Ectodermal cell (in vitro differentiated cells): ENCODE results near the gene CTNNA3.

Experiments used
- H3K27ac ChIP-seq: 2 replicates; pipeline ENCODE4 v1.7.0; 2013; ENCODE audit warnings: mild to moderate bottlenecking, low read depth, low read length; ENCODE audit not compliant: insufficient read depth, poor library complexity, severe bottlenecking
- H3K27me3 ChIP-seq: 2 replicates; pipeline ENCODE4 v1.7.0; 2013; ENCODE audit warnings: mild to moderate bottlenecking, low read length; ENCODE audit not compliant: insufficient read depth, control insufficient read depth, poor library complexity, severe bottlenecking
- H3K36me3 ChIP-seq: one replicate; pipeline ENCODE4 v1.7.0; 2013; ENCODE audit warnings: low read length; ENCODE audit not compliant: control insufficient read depth, insufficient read depth
- H3K4me1 ChIP-seq: one replicate; pipeline ENCODE4 v1.7.0; 2013; ENCODE audit warnings: low read length; ENCODE audit not compliant: control insufficient read depth, insufficient read depth
- H3K4me3 ChIP-seq: 2 replicates; pipeline ENCODE4 v1.7.0; 2013; ENCODE audit warnings: low read depth, low read length, control low read depth; ENCODE audit not compliant: insufficient read depth
- H3K9me3 ChIP-seq: 2 replicates; pipeline ENCODE4 v1.7.0; 2013; ENCODE audit warnings: mild to moderate bottlenecking, low read length, moderate library complexity; ENCODE audit not compliant: control insufficient read depth
- WGBS, 2 experiments: methylation state at CpG; one replicate each; pipeline ENCODE4 v1.1.7; 2013; ENCODE audit warnings: missing lambda C conversion rate in 2 of 2; 5-methylcytosine and 5-hydroxymethylcytosine counted together

CTNNA3 gene

DNA sequence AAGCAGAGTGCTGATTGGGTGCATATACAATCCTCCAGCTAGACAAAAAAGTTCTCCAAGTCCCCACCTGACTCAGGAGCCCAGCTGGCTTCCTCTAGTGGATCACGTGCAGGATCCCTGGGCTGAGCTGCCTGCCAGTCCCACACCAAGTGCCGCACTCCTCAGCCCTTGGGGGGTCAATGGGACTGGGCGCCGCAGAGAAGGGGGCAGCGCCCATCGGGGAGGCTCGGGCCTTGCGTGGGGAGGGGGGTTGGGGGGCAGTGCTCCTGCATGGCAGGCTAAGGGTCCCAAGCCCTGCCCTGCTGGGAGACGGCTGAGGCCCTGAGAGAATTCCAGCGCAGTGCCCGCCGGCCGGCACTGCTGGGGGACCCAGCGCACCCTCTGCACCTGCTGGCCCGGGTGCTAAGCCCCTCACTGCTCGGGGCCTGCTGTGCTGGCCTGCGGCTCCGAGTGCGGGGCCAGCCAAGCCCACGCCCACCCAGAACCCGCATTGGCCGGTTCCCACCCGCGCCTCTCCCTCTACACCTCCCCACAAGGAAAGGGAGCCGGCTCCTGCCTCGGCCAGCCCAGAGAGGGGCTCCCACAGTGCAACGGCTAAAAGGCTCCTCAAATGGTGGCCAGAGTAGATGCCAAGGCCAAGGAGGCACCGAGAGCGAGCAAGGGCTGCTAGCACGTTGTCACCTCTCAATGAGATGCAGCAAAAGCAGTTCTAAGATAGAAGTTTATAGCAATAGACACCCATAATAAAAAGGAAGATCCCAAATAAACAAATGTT is 1044.5 kb downstream of the CTNNA3 start:
- WGBS, 2 experiments = 96 to 97% methylated on average over 30 of the region's 30 CpGs
- H3K4me1 ChIP-seq = no peaks in the 10 kb centered on the region
- no peaks in the 10 kb centered on the region for H3K27me3 ChIP-seq
- H3K36me3 ChIP-seq = no peaks in the 10 kb centered on the region
- H3K4me3 ChIP-seq = no peak overlapping the region
- H3K27ac ChIP-seq = no peak overlapping the region
- peaks cover 3% of the 10 kb centered on the region for H3K9me3 ChIP-seq

DNA sequence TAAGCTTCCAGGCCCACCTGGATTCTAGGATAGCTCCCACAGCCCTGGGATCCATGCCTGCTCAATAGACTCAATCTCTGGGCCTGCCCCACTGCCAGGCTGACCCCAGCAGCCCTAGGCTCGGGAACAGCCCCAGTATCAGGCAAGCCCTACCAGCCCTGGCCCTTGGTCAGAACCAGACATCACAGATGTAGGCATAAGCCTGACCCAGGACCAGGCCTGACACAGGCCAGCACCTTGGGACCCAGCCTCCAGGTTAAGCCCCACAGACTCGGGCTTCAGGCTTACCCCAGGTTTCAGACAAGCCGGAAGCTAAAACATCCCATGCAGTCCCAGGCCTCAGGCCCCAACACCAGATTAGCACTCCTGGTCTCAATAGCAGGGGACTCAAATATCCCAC is 1046.4 kb downstream of the CTNNA3 start:
- no peaks in the 10 kb centered on the region for H3K36me3 ChIP-seq
- H3K27me3 ChIP-seq = no peaks in the 10 kb centered on the region
- WGBS, 2 experiments = 85 to 94% methylated on average over 3 of the region's 3 CpGs
- H3K4me1 ChIP-seq = no peaks in the 10 kb centered on the region
- no peak overlapping the region for H3K27ac ChIP-seq
- H3K9me3 ChIP-seq = peaks cover 3% of the 10 kb centered on the region
- H3K4me3 ChIP-seq = no peak overlapping the region

DNA sequence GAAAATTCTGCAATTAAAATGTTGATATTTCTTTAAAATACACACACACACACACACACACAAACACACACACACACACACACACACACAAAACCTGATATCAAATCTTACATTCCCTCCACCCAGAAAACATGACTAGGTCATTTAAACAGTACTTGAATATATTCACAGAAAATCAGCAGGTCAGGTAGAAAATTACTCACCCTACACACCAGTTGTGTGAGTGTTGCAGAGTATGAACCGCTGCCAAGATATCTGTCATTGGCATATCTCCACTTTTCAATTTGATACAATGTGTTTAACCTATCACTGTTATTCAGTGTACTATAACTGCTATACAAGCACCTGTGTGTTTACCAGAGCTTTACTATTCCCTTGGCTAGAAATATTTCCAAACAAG is 1053.8 kb downstream of the CTNNA3 start:
- H3K27ac ChIP-seq = no peak overlapping the region
- no peaks in the 10 kb centered on the region for H3K36me3 ChIP-seq
- no peaks in the 10 kb centered on the region for H3K27me3 ChIP-seq
- 83 to 92% methylated on average over 1 of the region's 1 CpG for WGBS, 2 experiments
- H3K4me3 ChIP-seq = no peak overlapping the region
- H3K9me3 ChIP-seq = no peaks in the 10 kb centered on the region
- no peaks in the 10 kb centered on the region for H3K4me1 ChIP-seq

DNA sequence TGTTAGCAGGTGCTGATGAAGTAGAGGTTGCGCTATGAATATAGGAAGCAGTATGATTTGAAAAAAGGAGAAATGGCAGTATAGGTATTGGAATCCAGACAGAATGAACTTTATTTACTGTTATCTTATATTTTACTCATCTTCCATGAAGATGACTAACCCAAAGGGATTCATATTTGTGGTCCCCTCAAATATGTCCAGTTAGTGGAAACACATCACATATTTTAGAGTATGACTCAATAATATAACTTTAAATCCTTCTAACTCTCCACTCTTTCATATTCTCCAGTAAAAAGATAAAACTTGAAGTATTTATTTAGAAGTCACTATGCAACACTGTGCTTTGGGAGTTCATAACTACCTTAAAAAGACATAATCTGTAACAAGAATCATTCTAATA is 1056.6 kb downstream of the CTNNA3 start:
- no peaks in the 10 kb centered on the region for H3K4me1 ChIP-seq
- no peaks in the 10 kb centered on the region for H3K27me3 ChIP-seq
- no peak overlapping the region for H3K27ac ChIP-seq
- WGBS, 2 experiments = 90 to 100% methylated on average over 1 of the region's 1 CpG
- no peaks in the 10 kb centered on the region for H3K36me3 ChIP-seq
- H3K9me3 ChIP-seq = no peaks in the 10 kb centered on the region
- H3K4me3 ChIP-seq = no peak overlapping the region

DNA sequence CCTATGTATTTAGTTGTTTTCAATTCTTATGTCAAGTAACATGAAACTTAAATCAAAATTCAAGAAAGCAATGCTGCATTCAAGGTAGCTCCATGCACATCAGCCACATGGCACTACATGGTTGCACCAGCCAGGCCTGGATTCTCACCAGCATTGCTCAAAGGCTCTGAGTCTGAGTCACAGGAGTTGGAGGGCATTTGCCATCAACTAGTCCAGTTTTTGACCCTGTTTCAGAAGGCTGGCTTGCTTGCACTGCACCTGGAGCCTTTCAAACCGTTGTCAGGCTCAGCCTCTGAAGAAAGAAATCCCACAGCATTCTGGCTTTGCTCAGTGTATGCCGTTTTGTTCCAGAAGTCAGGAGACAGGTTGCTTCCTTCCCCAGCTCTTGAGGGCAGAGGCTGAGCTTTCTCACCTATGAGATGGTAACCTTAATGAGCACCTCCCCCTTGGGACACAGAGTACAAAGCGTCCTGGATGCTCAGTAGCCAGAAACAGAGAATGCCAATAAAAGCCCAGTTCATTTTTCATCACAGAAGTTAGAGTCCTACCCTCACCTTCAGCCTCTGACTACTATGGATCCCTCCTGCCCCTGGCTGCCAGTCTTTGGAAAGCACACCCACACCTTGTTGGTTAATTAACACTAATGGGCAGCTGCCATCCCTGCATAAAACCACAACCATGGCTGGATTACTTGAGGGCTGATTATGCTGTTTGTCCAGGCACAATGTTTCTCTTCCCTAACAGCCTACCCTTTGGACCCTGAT is 1058.5 kb downstream of the CTNNA3 start:
- Histone ChIP-seq H3K27me3 (no peaks in the 10 kb centered on the region), H3K4me1 (no peaks in the 10 kb centered on the region), H3K27ac (no peak overlapping the region), H3K4me3 (no peak overlapping the region), H3K9me3 (no peaks in the 10 kb centered on the region), H3K36me3 (no peaks in the 10 kb centered on the region)
- 87 to 88% methylated on average over 3 of the region's 3 CpGs for WGBS, 2 experiments

DNA sequence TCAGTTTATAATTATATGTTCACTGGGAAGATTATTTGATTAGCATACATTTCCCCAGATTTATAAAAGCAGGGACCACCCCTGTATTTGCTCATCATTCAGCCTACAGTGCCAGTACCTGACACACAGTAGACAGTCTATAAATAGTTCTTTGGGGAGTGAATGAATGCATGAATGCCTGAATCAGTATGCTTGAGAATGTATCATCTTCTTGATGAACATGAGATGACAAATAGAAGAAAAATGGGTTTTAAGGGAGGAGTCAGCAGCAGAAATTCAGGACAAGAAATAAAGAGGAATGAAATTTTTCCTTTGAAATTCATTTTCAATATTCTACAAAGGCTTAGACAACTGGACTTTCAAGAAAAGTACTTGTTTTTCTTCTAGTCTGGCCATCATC is 1066.0 kb downstream of the CTNNA3 start:
- Histone ChIP-seq H3K9me3 (no peaks in the 10 kb centered on the region), H3K4me1 (no peaks in the 10 kb centered on the region), H3K27ac (no peak overlapping the region), H3K4me3 (no peak overlapping the region), H3K36me3 (no peaks in the 10 kb centered on the region), H3K27me3 (no peaks in the 10 kb centered on the region)

DNA sequence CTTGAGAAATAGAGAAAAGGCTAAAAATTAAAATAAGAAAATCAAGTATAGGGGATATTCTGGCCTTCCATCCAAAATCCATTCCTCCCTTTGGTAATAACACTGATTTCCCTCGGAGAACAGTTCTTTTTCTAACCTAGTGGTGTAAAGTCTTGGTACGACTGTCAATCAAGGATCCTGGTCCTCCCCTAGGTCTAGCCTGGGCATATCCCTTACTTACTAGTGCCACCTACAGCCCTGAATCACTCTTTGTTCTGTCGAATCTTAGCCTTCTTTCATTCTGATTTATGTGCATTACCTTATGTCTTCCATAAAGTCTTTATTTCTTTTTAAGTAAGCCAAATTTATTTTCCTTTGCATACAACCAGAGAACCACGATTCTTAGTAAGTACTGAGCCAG is 1068.8 kb downstream of the CTNNA3 start:
- 42 to 57% methylated on average over 4 of the region's 4 CpGs for WGBS, 2 experiments
- no peaks in the 10 kb centered on the region for H3K36me3 ChIP-seq

DNA sequence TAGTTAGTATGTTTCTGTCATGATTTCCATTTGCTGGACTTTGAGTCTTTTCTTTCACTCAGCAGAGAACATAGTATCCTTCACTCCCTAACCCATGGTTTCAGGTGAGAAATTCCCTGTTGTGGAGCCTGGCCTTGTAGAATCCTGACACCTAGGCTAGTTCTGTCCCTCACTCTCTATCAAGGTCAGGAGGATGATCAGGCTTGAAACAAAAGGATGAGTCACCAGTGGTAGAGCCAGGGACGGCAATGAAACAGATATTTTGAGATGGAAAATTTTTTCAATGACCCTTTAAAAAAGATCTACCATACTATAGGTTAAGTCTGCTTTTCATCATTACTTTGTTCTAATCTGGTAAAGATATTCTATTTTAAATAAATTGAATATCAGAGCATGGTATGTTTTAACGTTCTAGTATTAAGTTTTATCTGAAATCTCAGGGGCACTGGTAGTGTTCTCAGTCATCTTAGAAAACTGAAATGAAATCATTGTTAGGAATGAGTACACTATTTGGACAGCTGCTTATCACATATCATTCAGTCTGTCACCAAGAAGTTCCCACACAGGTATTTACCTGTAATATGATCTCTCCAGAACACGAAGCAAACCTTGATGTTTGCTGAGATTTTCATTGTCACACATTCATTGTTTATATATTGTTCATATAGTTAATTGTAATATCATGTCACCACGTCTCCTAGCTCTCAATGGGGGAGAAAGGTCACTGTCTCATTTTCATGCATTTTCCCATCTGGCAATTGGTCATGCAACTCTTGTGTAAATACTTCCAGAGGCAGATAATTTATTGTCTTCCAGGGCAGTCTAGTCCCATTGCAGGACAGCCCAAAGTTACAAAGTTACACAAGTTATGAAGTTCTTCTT is 1070.0 kb downstream of the CTNNA3 start:
- WGBS, 2 experiments = 73 to 82% methylated on average over 3 to 4 of the region's 4 CpGs
- H3K4me3 ChIP-seq = no peak overlapping the region
- H3K27me3 ChIP-seq = no peaks in the 10 kb centered on the region
- H3K27ac ChIP-seq = no peak overlapping the region
- H3K9me3 ChIP-seq = no peaks in the 10 kb centered on the region
- H3K4me1 ChIP-seq = no peaks in the 10 kb centered on the region
- H3K36me3 ChIP-seq = no peaks in the 10 kb centered on the region

More for the DNA sequence above, 1068.8 kb downstream of the CTNNA3 start:
- H3K27me3 ChIP-seq = no peaks in the 10 kb centered on the region
- H3K4me3 ChIP-seq = no peak overlapping the region
- H3K9me3 ChIP-seq = no peaks in the 10 kb centered on the region
- H3K4me1 ChIP-seq = no peaks in the 10 kb centered on the region
- no peak overlapping the region for H3K27ac ChIP-seq

DNA sequence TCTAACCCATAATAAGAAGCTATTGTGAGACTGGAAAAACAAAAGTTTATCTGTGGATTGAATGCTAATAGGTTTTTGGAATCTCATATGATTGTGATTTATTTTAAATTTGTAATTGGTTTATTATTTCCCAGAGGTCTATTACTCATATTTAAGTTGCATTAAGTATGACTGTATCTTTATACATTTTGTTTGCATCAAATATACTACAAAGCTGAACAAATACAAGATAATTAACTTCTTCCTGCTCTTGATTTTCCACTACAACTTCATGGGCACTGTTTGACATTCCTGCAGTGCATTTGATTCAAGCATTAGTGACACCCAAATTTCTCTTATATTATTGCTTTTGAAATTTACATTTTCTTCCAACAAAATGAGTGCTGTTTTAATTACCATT is 1073.9 kb downstream of the CTNNA3 start:
- Histone ChIP-seq H3K27ac (no peak overlapping the region), H3K4me1 (no peaks in the 10 kb centered on the region), H3K36me3 (no peaks in the 10 kb centered on the region), H3K4me3 (no peak overlapping the region), H3K9me3 (no peaks in the 10 kb centered on the region), H3K27me3 (no peaks in the 10 kb centered on the region)

DNA sequence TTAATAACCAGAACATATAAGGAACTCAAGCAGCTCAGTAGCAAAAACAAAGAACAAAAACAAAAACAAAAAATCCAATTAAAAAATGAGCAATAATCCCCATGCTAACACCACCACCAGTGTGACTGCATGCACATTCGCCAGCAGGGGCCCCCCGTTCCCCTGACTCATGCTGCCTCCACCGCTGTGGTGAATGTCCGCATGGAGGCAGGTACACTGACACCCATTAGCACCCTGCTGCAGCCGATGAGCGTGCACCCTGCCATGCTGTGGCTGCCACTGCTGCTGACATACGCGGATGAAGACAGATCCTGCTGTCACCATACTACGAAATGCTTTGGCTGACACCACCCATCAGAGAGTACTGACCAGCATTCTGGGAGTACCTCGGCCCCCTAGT is 1091.8 kb downstream of the CTNNA3 start:
- H3K36me3 ChIP-seq = no peaks in the 10 kb centered on the region
- H3K27me3 ChIP-seq = no peaks in the 10 kb centered on the region
- H3K4me3 ChIP-seq = no peak overlapping the region
- no peak overlapping the region for H3K27ac ChIP-seq
- H3K4me1 ChIP-seq = no peaks in the 10 kb centered on the region
- no peaks in the 10 kb centered on the region for H3K9me3 ChIP-seq
- WGBS, 2 experiments = 89 to 92% methylated on average over 10 of the region's 10 CpGs
